Astrocyte of the spinal cord (primary cell): Measurements from ENCODE around the gene RASL11B.

ENCODE experiments used
- DNase-seq: peaks from one replicate; pipeline ENCODE4 v3.0.0; 2011; ENCODE audit warnings: low read depth, low spot score
- H3K4me3 ChIP-seq: 2 replicates; pipeline ENCODE4 v1.5.1; 2011; ENCODE audit warnings: low read depth, mild to moderate bottlenecking, low read length, moderate library complexity
- in situ Hi-C: cut with HindIII; loops from 2 replicates; pipeline ENCODE4 v1.10.0; 2017; ENCODE audit warnings: low sequenced_read_pairs
- TF ChIP-seq, protein P1 (sequence below): IDR thresholded peaks from 2 replicates; pipeline ENCODE4 v1.5.1; 2012; ENCODE audit warnings: low read depth, mild to moderate bottlenecking, low read length, inconsistent platforms

Gene RASL11B

DNA sequence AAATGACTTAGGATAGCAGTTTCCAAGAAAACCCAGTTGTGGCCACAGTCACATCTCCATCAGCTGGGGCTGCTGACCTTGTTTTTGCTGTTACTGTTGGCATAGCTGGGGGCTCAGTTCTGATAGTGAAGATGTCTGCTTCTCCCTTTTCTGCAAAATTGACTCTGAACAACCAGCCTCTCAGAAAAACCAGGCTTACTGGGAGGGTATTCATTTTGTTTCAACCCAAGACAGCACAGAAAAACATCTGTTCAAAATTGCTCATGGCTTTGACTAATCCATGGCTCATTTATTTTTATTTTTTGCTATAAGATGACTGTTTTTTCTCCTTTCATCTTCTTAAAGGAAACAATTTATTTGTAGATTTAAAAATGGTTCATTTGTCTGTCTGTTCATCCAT, 53.1 kb downstream of the RASL11B start:
- in situ Hi-C loops: no loop called here
- TF ChIP-seq, protein P1, sequence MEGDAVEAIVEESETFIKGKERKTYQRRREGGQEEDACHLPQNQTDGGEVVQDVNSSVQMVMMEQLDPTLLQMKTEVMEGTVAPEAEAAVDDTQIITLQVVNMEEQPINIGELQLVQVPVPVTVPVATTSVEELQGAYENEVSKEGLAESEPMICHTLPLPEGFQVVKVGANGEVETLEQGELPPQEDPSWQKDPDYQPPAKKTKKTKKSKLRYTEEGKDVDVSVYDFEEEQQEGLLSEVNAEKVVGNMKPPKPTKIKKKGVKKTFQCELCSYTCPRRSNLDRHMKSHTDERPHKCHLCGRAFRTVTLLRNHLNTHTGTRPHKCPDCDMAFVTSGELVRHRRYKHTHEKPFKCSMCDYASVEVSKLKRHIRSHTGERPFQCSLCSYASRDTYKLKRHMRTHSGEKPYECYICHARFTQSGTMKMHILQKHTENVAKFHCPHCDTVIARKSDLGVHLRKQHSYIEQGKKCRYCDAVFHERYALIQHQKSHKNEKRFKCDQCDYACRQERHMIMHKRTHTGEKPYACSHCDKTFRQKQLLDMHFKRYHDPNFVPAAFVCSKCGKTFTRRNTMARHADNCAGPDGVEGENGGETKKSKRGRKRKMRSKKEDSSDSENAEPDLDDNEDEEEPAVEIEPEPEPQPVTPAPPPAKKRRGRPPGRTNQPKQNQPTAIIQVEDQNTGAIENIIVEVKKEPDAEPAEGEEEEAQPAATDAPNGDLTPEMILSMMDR: no peak
- DNase-seq: no peak
- no peak overlapping the region for H3K4me3 ChIP-seq

DNA sequence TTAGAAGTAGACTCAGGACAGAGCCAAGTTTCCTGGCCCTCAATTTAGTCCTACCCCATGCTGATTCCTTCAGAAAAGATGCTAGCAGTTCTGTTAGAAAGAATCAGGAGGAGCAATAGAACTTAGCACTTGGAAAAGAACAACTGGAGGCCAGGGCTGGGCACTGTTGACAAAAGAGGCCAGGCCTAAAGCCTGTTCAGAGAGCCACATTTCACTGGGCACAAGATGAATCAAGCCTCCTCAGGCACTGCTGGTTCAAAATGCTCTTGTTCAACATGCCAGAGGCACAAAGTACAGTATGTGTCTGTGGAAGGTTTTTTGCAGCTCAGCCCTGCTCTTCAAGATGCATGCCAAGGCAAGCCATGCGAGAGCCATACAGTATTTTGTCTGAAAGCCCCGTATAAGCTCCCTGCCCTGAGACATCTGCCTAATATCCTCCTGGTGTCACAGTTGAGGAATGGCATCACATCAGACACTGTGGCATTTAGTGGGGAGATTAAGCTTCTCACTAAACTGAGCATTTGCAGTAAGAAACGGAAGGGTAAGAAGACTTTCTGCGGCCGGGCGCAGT, 53.7 kb downstream of the RASL11B start:
- DNase-seq: no peak
- in situ Hi-C loops: no loop called here
- TF ChIP-seq, protein P1: no peak
- H3K4me3 ChIP-seq: no peak overlapping the region
